K562 (cell line): Measurements from ENCODE around the gene PXN. TPM values are rescaled to one million over a fixed set of nuclear protein-coding genes. Genes with fewer than 3 reads are reported as not detected.
A peak's percentile ranks its signal among the peaks of the same experiment; 100 is the strongest.

Experiments used
- GTF2F1 ChIP-seq: IDR thresholded peaks from 2 replicates; pipeline ENCODE4 v1.6.1; 2011; ENCODE audit warnings: low read depth, low read length, improper control_type of control experiment
- HDAC2 ChIP-seq: fragments of 450-650 bp; IDR thresholded peaks from 2 replicates; pipeline ENCODE4 v1.6.1; 2016; ENCODE audit warnings: mild to moderate bottlenecking
- HNRNPUL1 ChIP-seq: fragments of 200-400 bp; formaldehyde crosslinking; IDR thresholded peaks from 2 replicates; pipeline ENCODE4 v1.6.1; 2017; ENCODE audit warnings: low read length
- NR2F6 ChIP-seq: fragments of 450-650 bp; formaldehyde crosslinking; IDR thresholded peaks from 2 replicates; pipeline ENCODE4 v1.4.0; 2020; ENCODE audit warnings: mild to moderate bottlenecking
- RHOXF2B ChIP-seq: fragments of 250-450 bp; sonication (Bioruptor Pico); conservative IDR thresholded peaks from 2 replicates; pipeline ENCODE4 v1.5.1; 2021
- SMC3 ChIP-seq: conservative IDR thresholded peaks from 2 replicates; pipeline ENCODE4 v1.6.1; 2011; ENCODE audit warnings: low read depth, low read length, improper control_type of control experiment; ENCODE audit not compliant: insufficient read depth
- YBX1 ChIP-seq: fragments of 450-650 bp; IDR thresholded peaks from 2 replicates; pipeline ENCODE4 v1.7.1; 2016; ENCODE audit warnings: mild to moderate bottlenecking
- ZBED1 ChIP-seq: IDR thresholded peaks from 2 replicates; pipeline ENCODE4 v1.6.1; 2014
- ZBTB17 ChIP-seq: fragments of 450-650 bp; formaldehyde crosslinking; IDR thresholded peaks from 2 replicates; pipeline ENCODE4 v1.4.0; 2020; ENCODE audit warnings: mild to moderate bottlenecking
- ZC3H4 ChIP-seq: sonication (generic); formaldehyde crosslinking; IDR thresholded peaks from 2 replicates; pipeline ENCODE4 v1.9.0; 2021; ENCODE audit warnings: missing genetic modification reagents, borderline replicate concordance
- ZKSCAN3 ChIP-seq: fragments of 250-450 bp; sonication (Bioruptor Pico); IDR thresholded peaks from 2 replicates; pipeline ENCODE4 v1.4.0; 2020
- ZNF24 ChIP-seq: fragments of 450-650 bp; IDR thresholded peaks from 2 replicates; pipeline ENCODE4 v1.6.1; 2016
- ZNF347 ChIP-seq: fragments of 450-650 bp; formaldehyde crosslinking; IDR thresholded peaks from 2 replicates; pipeline ENCODE4 v1.4.0; 2020; ENCODE audit warnings: low read depth, mild to moderate bottlenecking, moderate library complexity
- polyA plus RNA-seq, 8 experiments: library from polyadenylated mRNA; depleted of rRNA in 4 of 8; stranded (reverse) in 5 of 8; unstranded in 3 of 8; fragments of >200 nt; fragmentation: Nextera tagmentation in 2 of 8; fragmentation: Illumina TruSeq in 1 of 8; extraction: Ambion mirVana in 2 of 8; extraction: Trizol in 1 of 8; gene quantifications; 2 replicates each; pipeline versions ENCODE4 v1.2.1 to v1.2.3, GENCODE V29; 2011 to 2014; ENCODE audit warnings: inconsistent platforms in 1 of 8, missing spikeins in 1 of 8
- total RNA-seq, 7 experiments: library from RNA; depleted of rRNA in 6 of 7; stranded (reverse); fragments of >200 nt in 6 of 7; fragmentation: Illumina TruSeq in 2 of 7; extraction: Trizol in 2 of 7; gene quantifications; 2 replicates each; pipeline versions ENCODE4 v1.2.1 to v1.2.3, GENCODE V29; 2011 to 2021; ENCODE audit warnings: low replicate concordance in 1 of 7
- TF ChIP-seq, protein P1 (sequence below): fragments of 450-650 bp; IDR thresholded peaks from 2 replicates; pipeline ENCODE4 v1.6.1; 2016
- TF ChIP-seq, protein P2 (sequence below): fragments of 250-450 bp; sonication (Bioruptor Pico); IDR thresholded peaks from 2 replicates; pipeline ENCODE4 v1.4.0; 2020
- TF ChIP-seq, protein P3 (sequence below): IDR thresholded peaks from 2 replicates; pipeline ENCODE4 v1.6.1; 2011; ENCODE audit warnings: borderline replicate concordance, low read depth, mild to moderate bottlenecking, moderate library complexity, low read length; ENCODE audit not compliant: insufficient read depth, poor library complexity, severe bottlenecking
- TF ChIP-seq, protein P4 (sequence below): fragments of 450-650 bp; IDR thresholded peaks from one replicate; pipeline ENCODE4 v1.6.1; 2018; ENCODE audit warnings: mild to moderate bottlenecking, moderate library complexity; ENCODE audit not compliant: partially characterized antibody
- TF ChIP-seq, protein P5 (sequence below): fragments of 250-450 bp; sonication (Bioruptor Pico); IDR thresholded peaks from 2 replicates; pipeline ENCODE4 v1.4.0; 2020; ENCODE audit warnings: mild to moderate bottlenecking, moderate library complexity, borderline replicate concordance
- TF ChIP-seq, protein P6 (sequence below): sonication (generic); formaldehyde crosslinking; IDR thresholded peaks from 2 replicates; pipeline ENCODE4 v1.8.0; 2022; ENCODE audit warnings: mild to moderate bottlenecking, missing genetic modification reagents

Gene PXN
- total and polyA plus RNA-seq, 9 of the 15 experiments (the other 6 are each of a cell fraction or from before 2014, with no cell fraction given) = 4.0 to 74.1 (median 18.6) TPM

DNA sequence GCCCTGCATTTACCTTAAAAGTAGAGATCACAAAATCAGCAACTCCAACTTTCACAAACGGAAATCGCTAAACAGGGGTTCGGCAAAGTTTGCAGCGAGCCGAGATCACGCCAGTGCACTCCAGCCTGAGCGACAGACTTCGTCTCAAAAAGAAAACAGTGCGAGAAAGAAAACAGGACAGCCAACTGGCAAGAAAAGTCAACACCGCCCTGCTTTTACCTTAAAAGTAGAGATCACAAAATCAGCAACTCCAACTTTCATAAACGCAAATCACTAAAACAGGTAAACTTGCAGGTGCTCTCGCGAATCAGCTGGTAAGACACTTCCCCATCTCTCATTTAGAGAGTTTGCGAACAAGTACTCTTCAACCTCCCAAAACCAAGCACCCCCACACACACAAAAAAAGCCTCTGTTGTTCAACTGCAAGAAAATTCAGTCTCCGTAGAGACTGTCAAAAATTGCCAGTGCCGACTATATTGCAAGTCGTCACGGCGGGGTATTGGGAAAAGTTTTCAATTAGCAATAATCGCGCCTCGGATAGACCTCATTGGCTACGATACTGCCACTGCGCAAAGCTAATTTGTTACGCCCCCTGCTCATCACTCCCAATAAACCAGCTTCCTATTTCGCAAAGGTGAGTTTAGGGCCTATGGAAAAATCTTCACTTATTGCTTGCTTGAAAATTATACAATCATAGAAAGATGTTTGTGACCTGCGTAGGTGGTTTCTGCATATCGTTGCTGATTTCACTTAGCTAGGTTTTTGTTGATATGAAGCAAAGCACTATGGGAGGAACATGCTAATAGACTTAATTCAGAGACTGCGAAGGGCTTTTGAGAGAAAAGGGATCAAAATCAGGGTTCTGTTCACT is 27.4 kb upstream of the PXN start, which contains the start of gene RNU4-1 (continued):
- TF ChIP-seq GTF2F1 = peak; percentile 100
- TF ChIP-seq ZC3H4 = no peak
- TF ChIP-seq, protein P1, sequence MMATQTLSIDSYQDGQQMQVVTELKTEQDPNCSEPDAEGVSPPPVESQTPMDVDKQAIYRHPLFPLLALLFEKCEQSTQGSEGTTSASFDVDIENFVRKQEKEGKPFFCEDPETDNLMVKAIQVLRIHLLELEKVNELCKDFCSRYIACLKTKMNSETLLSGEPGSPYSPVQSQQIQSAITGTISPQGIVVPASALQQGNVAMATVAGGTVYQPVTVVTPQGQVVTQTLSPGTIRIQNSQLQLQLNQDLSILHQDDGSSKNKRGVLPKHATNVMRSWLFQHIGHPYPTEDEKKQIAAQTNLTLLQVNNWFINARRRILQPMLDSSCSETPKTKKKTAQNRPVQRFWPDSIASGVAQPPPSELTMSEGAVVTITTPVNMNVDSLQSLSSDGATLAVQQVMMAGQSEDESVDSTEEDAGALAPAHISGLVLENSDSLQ = peak; percentile 34
- no peak for TF ChIP-seq RHOXF2B (CRISPR knock-in tag)
- TF ChIP-seq, protein P2, sequence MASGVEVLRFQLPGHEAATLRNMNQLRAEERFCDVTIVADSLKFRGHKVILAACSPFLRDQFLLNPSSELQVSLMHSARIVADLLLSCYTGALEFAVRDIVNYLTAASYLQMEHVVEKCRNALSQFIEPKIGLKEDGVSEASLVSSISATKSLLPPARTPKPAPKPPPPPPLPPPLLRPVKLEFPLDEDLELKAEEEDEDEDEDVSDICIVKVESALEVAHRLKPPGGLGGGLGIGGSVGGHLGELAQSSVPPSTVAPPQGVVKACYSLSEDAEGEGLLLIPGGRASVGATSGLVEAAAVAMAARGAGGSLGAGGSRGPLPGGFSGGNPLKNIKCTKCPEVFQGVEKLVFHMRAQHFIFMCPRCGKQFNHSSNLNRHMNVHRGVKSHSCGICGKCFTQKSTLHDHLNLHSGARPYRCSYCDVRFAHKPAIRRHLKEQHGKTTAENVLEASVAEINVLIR (CRISPR knock-in tag) = no peak
- TF ChIP-seq, protein P3, sequence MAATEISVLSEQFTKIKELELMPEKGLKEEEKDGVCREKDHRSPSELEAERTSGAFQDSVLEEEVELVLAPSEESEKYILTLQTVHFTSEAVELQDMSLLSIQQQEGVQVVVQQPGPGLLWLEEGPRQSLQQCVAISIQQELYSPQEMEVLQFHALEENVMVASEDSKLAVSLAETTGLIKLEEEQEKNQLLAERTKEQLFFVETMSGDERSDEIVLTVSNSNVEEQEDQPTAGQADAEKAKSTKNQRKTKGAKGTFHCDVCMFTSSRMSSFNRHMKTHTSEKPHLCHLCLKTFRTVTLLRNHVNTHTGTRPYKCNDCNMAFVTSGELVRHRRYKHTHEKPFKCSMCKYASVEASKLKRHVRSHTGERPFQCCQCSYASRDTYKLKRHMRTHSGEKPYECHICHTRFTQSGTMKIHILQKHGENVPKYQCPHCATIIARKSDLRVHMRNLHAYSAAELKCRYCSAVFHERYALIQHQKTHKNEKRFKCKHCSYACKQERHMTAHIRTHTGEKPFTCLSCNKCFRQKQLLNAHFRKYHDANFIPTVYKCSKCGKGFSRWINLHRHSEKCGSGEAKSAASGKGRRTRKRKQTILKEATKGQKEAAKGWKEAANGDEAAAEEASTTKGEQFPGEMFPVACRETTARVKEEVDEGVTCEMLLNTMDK = no peak
- no peak for TF ChIP-seq SMC3
- TF ChIP-seq HDAC2 = peak; percentile 48; the same call in 1 of the 2 replicates
- TF ChIP-seq, protein P4, sequence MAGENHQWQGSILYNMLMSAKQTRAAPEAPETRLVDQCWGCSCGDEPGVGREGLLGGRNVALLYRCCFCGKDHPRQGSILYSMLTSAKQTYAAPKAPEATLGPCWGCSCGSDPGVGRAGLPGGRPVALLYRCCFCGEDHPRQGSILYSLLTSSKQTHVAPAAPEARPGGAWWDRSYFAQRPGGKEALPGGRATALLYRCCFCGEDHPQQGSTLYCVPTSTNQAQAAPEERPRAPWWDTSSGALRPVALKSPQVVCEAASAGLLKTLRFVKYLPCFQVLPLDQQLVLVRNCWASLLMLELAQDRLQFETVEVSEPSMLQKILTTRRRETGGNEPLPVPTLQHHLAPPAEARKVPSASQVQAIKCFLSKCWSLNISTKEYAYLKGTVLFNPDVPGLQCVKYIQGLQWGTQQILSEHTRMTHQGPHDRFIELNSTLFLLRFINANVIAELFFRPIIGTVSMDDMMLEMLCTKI = no peak
- TF ChIP-seq, protein P5, sequence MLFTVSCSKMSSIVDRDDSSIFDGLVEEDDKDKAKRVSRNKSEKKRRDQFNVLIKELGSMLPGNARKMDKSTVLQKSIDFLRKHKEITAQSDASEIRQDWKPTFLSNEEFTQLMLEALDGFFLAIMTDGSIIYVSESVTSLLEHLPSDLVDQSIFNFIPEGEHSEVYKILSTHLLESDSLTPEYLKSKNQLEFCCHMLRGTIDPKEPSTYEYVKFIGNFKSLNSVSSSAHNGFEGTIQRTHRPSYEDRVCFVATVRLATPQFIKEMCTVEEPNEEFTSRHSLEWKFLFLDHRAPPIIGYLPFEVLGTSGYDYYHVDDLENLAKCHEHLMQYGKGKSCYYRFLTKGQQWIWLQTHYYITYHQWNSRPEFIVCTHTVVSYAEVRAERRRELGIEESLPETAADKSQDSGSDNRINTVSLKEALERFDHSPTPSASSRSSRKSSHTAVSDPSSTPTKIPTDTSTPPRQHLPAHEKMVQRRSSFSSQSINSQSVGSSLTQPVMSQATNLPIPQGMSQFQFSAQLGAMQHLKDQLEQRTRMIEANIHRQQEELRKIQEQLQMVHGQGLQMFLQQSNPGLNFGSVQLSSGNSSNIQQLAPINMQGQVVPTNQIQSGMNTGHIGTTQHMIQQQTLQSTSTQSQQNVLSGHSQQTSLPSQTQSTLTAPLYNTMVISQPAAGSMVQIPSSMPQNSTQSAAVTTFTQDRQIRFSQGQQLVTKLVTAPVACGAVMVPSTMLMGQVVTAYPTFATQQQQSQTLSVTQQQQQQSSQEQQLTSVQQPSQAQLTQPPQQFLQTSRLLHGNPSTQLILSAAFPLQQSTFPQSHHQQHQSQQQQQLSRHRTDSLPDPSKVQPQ (CRISPR knock-in tag) = no peak
- TF ChIP-seq ZNF24 = peak; percentile 32; the same call in 1 of the 2 replicates
- no peak for TF ChIP-seq YBX1
- no peak for TF ChIP-seq ZNF347 (CRISPR knock-in tag)
- TF ChIP-seq ZBED1 = peak; percentile 98
- TF ChIP-seq HNRNPUL1 = peak; percentile 95
- no peak for TF ChIP-seq NR2F6 (CRISPR knock-in tag)
- TF ChIP-seq ZKSCAN3 (CRISPR knock-in tag) = no peak
- TF ChIP-seq ZBTB17 = 0 out of 2 replicates have a peak, but pooled peaks have one; percentile 30
- TF ChIP-seq, protein P6, sequence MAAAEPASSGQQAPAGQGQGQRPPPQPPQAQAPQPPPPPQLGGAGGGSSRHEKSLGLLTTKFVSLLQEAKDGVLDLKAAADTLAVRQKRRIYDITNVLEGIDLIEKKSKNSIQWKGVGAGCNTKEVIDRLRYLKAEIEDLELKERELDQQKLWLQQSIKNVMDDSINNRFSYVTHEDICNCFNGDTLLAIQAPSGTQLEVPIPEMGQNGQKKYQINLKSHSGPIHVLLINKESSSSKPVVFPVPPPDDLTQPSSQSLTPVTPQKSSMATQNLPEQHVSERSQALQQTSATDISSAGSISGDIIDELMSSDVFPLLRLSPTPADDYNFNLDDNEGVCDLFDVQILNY (CRISPR knock-in tag) = no peak
